NB4 (cell line): Measurements from ENCODE around the gene ARHGAP18.

Experiments used
- MAX ChIP-seq: IDR thresholded peaks from 2 replicates; pipeline ENCODE4 v1.6.1; 2011; ENCODE audit warnings: low read depth, low read length
- TF ChIP-seq, protein P1 (sequence below): IDR thresholded peaks from one replicate; pipeline ENCODE4 v1.5.1; 2012; ENCODE audit warnings: low read depth, low read length

GRCh38 chr6:129615496-129615895 is 94.5 kb downstream of the ARHGAP18 start:
- TF ChIP-seq, protein P1, sequence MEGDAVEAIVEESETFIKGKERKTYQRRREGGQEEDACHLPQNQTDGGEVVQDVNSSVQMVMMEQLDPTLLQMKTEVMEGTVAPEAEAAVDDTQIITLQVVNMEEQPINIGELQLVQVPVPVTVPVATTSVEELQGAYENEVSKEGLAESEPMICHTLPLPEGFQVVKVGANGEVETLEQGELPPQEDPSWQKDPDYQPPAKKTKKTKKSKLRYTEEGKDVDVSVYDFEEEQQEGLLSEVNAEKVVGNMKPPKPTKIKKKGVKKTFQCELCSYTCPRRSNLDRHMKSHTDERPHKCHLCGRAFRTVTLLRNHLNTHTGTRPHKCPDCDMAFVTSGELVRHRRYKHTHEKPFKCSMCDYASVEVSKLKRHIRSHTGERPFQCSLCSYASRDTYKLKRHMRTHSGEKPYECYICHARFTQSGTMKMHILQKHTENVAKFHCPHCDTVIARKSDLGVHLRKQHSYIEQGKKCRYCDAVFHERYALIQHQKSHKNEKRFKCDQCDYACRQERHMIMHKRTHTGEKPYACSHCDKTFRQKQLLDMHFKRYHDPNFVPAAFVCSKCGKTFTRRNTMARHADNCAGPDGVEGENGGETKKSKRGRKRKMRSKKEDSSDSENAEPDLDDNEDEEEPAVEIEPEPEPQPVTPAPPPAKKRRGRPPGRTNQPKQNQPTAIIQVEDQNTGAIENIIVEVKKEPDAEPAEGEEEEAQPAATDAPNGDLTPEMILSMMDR, result no peak
- TF ChIP-seq MAX, result no peak
